OCI-LY7 (cell line): ENCODE results near the gene TBKBP1. TPM values are rescaled to one million over a fixed set of nuclear protein-coding genes. Genes with fewer than 3 reads are reported as not detected.

Experiments used
- BruUV-seq: library from RNA; stranded (reverse); fragments of 400-500 nt; replicated peaks from 2 replicates; lab custom pipeline; 2021; lab: Mats Ljungman, UMichigan
- CTCF ChIA-PET: fragments of 300-600 bp; sonication (Branson Sonifier 250); formaldehyde crosslinking; loops from one replicate; lab custom pipeline; 2022; ENCODE audit warnings: antibody characterized with exemption; ENCODE audit not compliant: unreplicated experiment; lab: Charles Lee
- POLR2A ChIA-PET: fragments of 300-600 bp; sonication (Branson Sonifier 250); formaldehyde crosslinking; loops from one replicate; lab custom pipeline; 2022; ENCODE audit warnings: antibody characterized with exemption; lab: Charles Lee
- DNase-seq: peaks from one replicate; pipeline ENCODE4 v3.0.0-alpha.2; 2015; ENCODE audit warnings: low spot score
- H2AFZ ChIP-seq: fragments of 200-600 bp; sonication (generic), shearing (Covaris generic); 2 replicates; pipeline ENCODE4 v1.6.1; 2014; ENCODE audit warnings: mild to moderate bottlenecking, antibody characterized with exemption, low read length, moderate library complexity
- H3K27ac ChIP-seq: fragments of 200-600 bp; sonication (generic); 2 replicates; pipeline ENCODE4 v1.5.1; 2014; ENCODE audit warnings: mixed run types, low read depth, mild to moderate bottlenecking, moderate library complexity, low read length, inconsistent platforms; ENCODE audit not compliant: poor library complexity, severe bottlenecking
- H3K36me3 ChIP-seq: fragments of 200-600 bp; sonication (generic); 2 replicates; pipeline ENCODE4 v1.6.1; 2014; ENCODE audit warnings: mild to moderate bottlenecking, antibody characterized with exemption, low read length, moderate library complexity, mixed read lengths; ENCODE audit not compliant: insufficient read depth
- H3K4me1 ChIP-seq: fragments of 200-600 bp; sonication (generic); 2 replicates; pipeline ENCODE4 v1.5.1; 2014; ENCODE audit warnings: mild to moderate bottlenecking, low read length; ENCODE audit not compliant: insufficient read depth, poor library complexity, severe bottlenecking
- H3K4me2 ChIP-seq: fragments of 200-600 bp; sonication (generic); 2 replicates; pipeline ENCODE4 v1.6.1; 2014; ENCODE audit warnings: mild to moderate bottlenecking, low read length
- H3K4me3 ChIP-seq: fragments of 200-600 bp; sonication (generic); 2 replicates; pipeline ENCODE4 v1.5.1; 2014; ENCODE audit warnings: mild to moderate bottlenecking, low read depth, low read length; ENCODE audit not compliant: poor library complexity, severe bottlenecking
- H3K79me2 ChIP-seq: fragments of 200-600 bp; sonication (generic); 2 replicates; pipeline ENCODE4 v1.6.1; 2016; ENCODE audit warnings: low read depth, mild to moderate bottlenecking, low read length, moderate library complexity, mixed read lengths; ENCODE audit not compliant: insufficient read depth
- H3K9me2 ChIP-seq: fragments of 200-600 bp; sonication (generic); 2 replicates; pipeline ENCODE4 v1.6.1; 2016; ENCODE audit warnings: mild to moderate bottlenecking, low read length, mixed read lengths; ENCODE audit not compliant: insufficient read depth
- H3K9me3 ChIP-seq: fragments of 200-600 bp; sonication (generic); 2 replicates; pipeline ENCODE4 v1.6.1; 2014; ENCODE audit warnings: mild to moderate bottlenecking, mixed run types, low read length, mixed read lengths
- H4K20me1 ChIP-seq: fragments of 200-600 bp; sonication (generic); 2 replicates; pipeline ENCODE4 v1.6.1; 2014; ENCODE audit warnings: mild to moderate bottlenecking, antibody characterized with exemption, low read length, moderate library complexity, mixed read lengths; ENCODE audit not compliant: insufficient read depth
- EZH2phosphoT487 ChIP-seq: fragments of 200-600 bp; sonication (generic); IDR thresholded peaks from 2 replicates; pipeline ENCODE4 v1.6.1; 2018; ENCODE audit warnings: low read depth, borderline replicate concordance, mild to moderate bottlenecking, mixed run types, antibody characterized with exemption, low read length, moderate library complexity, mixed read lengths
- intact Hi-C: fragments of 100-400 bp; cut with micrococcal nuclease; formaldehyde crosslinking; loops from one replicate; pipeline ENCODE4 v1.10.0; 2022; ENCODE audit not compliant: unreplicated experiment
- total RNA-seq, 2 experiments: library from RNA; depleted of rRNA in 1 of 2; stranded (reverse); fragments of >200 nt in 1 of 2; shearing (Covaris generic) in 1 of 2; gene quantifications; 2 replicates each; pipeline ENCODE4 v1.2.3, GENCODE V29; 2014 to 2022
- TF ChIP-seq, protein P1 (sequence below): fragments of 200-600 bp; sonication (generic); conservative IDR thresholded peaks from 2 replicates; pipeline ENCODE4 v1.5.1; 2014; ENCODE audit warnings: mild to moderate bottlenecking, antibody characterized with exemption, low read length, moderate library complexity, mixed read lengths

The TBKBP1 gene
- total RNA-seq, 2 experiments from 2014 or later, result 8.3 to 16.0 TPM

DNA sequence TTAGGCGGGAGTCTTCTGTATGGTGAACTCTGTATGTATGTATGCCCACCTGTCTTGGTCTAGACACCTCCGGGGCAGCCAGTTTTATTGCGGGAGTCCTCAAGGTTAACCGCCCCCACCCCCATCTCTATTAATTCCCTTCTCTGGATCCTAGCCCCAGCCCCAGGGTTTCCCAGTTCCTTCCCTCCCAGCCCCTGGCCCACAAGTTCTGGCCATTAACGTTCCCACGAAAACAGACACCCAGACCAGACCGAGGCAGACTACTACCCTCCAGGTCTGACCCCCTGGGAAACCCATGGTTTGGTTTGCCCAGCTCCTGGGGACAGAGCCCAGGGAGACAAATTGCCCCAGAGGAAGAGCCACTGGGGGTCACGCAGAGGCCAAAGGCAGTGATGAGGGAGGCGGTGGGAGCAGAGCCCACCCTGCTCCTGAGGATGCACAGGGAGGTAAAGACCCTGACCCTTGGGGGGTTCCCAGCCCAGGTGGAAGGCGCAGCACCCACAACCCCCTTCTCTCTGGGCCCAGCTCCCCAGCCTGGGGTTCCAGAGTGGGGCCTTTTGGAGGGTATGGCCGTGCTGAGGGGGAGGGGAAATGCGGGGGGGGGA, 8.5 kb downstream of the TBKBP1 start:
- Histone ChIP-seq H3K4me2 (peak overlapping the region; percentile 40; the same call in 1 of the 2 replicates), H3K4me1 (peaks cover 34% of the 10 kb centered on the region), H2AFZ (no peak overlapping the region), H3K27ac (no peak overlapping the region), H4K20me1 (no peaks in the 10 kb centered on the region), H3K9me3 (no peaks in the 10 kb centered on the region), H3K79me2 (no peaks in the 10 kb centered on the region), H3K36me3 (0 out of 2 replicates have a peak, but pooled peaks cover 7% of the 10 kb centered on the region), H3K9me2 (no peaks in the 10 kb centered on the region), H3K4me3 (no peak overlapping the region)
- intact Hi-C loops, result no loop called here
- BruUV-seq, result no TSS peak
- TF ChIP-seq, protein P1, sequence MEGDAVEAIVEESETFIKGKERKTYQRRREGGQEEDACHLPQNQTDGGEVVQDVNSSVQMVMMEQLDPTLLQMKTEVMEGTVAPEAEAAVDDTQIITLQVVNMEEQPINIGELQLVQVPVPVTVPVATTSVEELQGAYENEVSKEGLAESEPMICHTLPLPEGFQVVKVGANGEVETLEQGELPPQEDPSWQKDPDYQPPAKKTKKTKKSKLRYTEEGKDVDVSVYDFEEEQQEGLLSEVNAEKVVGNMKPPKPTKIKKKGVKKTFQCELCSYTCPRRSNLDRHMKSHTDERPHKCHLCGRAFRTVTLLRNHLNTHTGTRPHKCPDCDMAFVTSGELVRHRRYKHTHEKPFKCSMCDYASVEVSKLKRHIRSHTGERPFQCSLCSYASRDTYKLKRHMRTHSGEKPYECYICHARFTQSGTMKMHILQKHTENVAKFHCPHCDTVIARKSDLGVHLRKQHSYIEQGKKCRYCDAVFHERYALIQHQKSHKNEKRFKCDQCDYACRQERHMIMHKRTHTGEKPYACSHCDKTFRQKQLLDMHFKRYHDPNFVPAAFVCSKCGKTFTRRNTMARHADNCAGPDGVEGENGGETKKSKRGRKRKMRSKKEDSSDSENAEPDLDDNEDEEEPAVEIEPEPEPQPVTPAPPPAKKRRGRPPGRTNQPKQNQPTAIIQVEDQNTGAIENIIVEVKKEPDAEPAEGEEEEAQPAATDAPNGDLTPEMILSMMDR, result no peak
- TF ChIP-seq EZH2phosphoT487, result no peak
- POLR2A ChIA-PET, result no interaction called here
- no peak for DNase-seq
- CTCF ChIA-PET, result no interaction called here

DNA sequence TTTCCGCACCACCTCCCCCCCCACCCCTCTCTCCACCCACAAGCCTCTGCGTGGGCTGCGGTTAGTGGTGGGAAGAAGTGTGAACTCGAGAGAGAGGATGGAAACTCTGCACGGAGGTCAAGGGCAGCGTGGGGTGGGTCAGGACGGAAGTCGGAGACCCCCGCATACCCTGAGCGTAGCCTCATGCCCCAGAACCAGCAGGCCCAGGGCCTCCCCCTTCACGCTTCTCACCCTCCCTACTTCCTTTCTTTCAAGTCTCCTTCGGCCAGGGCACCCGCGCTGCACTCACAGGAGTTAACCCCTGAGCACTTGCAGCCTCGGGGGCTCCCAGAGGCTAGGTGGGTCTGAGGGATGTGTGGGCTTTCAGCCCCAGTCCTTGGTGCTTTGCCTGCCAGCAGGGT, 9.2 kb downstream of the TBKBP1 start:
- Histone ChIP-seq H3K27ac (no peak overlapping the region), H4K20me1 (no peaks in the 10 kb centered on the region), H3K4me2 (peak overlapping the region; percentile 40), H3K9me2 (no peaks in the 10 kb centered on the region), H3K36me3 (0 out of 2 replicates have a peak, but pooled peaks cover 7% of the 10 kb centered on the region), H3K9me3 (no peaks in the 10 kb centered on the region), H3K79me2 (no peaks in the 10 kb centered on the region), H3K4me3 (no peak overlapping the region), H3K4me1 (peaks cover 34% of the 10 kb centered on the region), H2AFZ (peak overlapping the region; percentile 40; the same call in 1 of the 2 replicates)
- DNase-seq, result peak; percentile 37
- CTCF ChIA-PET, result no interaction called here
- POLR2A ChIA-PET, result no interaction called here
- intact Hi-C loops, result no loop called here
- BruUV-seq, result no TSS peak
- no peak for TF ChIP-seq EZH2phosphoT487
- TF ChIP-seq, protein P1, result no peak

DNA sequence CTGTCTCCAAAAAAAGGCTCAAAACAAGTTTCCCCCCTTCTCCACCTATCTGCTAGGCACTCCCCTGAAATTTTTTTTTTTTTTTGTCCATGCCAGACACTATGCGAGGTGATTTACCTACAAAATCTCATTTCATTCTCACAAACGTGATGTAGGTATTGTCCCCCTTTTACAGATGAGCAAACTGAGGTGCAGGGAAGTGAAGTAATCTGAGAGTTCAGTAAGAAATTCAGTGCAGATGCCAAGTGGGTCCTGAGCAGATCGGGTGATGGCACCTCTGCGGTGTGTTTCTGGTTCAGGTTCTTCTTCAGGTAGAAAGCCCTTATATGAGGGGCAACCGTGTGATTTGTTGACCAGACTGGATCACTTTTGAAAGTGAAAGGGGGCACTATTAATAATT, 9.7 kb downstream of the TBKBP1 start:
- H3K36me3 ChIP-seq, result 0 out of 2 replicates have a peak, but pooled peaks cover 7% of the 10 kb centered on the region
- no peak for DNase-seq
- no peaks in the 10 kb centered on the region for H3K9me2 ChIP-seq
- ChIA-PET CTCF (no interaction called here), POLR2A (no interaction called here)
- H2AFZ ChIP-seq, result peak overlapping the region; percentile 40; the same call in 1 of the 2 replicates
- no TSS peak for BruUV-seq
- H3K4me3 ChIP-seq, result no peak overlapping the region
- intact Hi-C loops, result no loop called here
- peak overlapping the region; percentile 40 for H3K4me2 ChIP-seq
- TF ChIP-seq, protein P1, result no peak
- no peak for TF ChIP-seq EZH2phosphoT487
- H4K20me1 ChIP-seq, result no peaks in the 10 kb centered on the region
- H3K9me3 ChIP-seq, result no peaks in the 10 kb centered on the region
- H3K4me1 ChIP-seq, result peaks cover 34% of the 10 kb centered on the region
- no peak overlapping the region for H3K27ac ChIP-seq
- no peaks in the 10 kb centered on the region for H3K79me2 ChIP-seq
